Natural killer cell (primary cell): ENCODE data around the gene NPY5R. TPM values are rescaled to one million over a fixed set of nuclear protein-coding genes. Genes with fewer than 3 reads are reported as not detected.

ENCODE experiments used
- ATAC-seq, 3 donors: fragments of 150-1000 bp in 2 of 3; fragments of 200-7000 bp in 1 of 3; cut with Tn5 transposase; 1 replicate in 1 of 3; 2 replicates in 2 of 3; pipeline ENCODE4 v1.10.0; 2021; ENCODE audit warnings: mild to moderate bottlenecking in 2 of 3, moderate library complexity in 2 of 3
- DNase-seq, 2 donors: peaks; one replicate each; pipeline versions ENCODE4 v3.0.0 to v3.0.0-alpha.2; 2013 to 2021; ENCODE audit warnings: mixed read lengths in 1 of 2
- H3K27ac ChIP-seq: one replicate; pipeline ENCODE4 v1.5.1; 2013; ENCODE audit warnings: mild to moderate bottlenecking, low read length
- H3K27me3 ChIP-seq: one replicate; pipeline ENCODE4 v1.6.1; 2013; ENCODE audit warnings: low read length; ENCODE audit not compliant: control insufficient read depth, insufficient read depth
- H3K36me3 ChIP-seq: one replicate; pipeline ENCODE4 v1.6.1; 2013; ENCODE audit warnings: low read length; ENCODE audit not compliant: control insufficient read depth, insufficient read depth
- H3K4me1 ChIP-seq: one replicate; pipeline ENCODE4 v1.6.1; 2013; ENCODE audit warnings: low read length; ENCODE audit not compliant: control insufficient read depth, insufficient read depth
- H3K4me3 ChIP-seq: one replicate; pipeline ENCODE4 v1.5.1; 2013; ENCODE audit warnings: low read length
- H3K9me3 ChIP-seq: one replicate; pipeline ENCODE4 v1.6.1; 2013; ENCODE audit warnings: low read length; ENCODE audit not compliant: control insufficient read depth, insufficient read depth
- H3K27ac Mint-ChIP-seq, 2 donors: one replicate each; pipeline ENCODE4 v1.8.0; 2022; ENCODE audit warnings: mild to moderate bottlenecking in 2 of 2, mixed read lengths in 2 of 2, moderate library complexity in 1 of 2
- H3K27me3 Mint-ChIP-seq, 2 donors: one replicate each; pipeline ENCODE4 v1.8.0; 2022; ENCODE audit warnings: low read depth in 2 of 2, mixed read lengths in 2 of 2
- H3K36me3 Mint-ChIP-seq: one replicate; pipeline ENCODE4 v1.8.0; 2022; ENCODE audit warnings: mixed read lengths
- H3K4me1 Mint-ChIP-seq, 2 donors: one replicate each; pipeline ENCODE4 v1.8.0; 2022; ENCODE audit warnings: mixed read lengths in 2 of 2
- H3K4me3 Mint-ChIP-seq: one replicate; pipeline ENCODE4 v1.8.0; 2022; ENCODE audit warnings: mild to moderate bottlenecking, moderate library complexity, mixed read lengths
- H3K9me3 Mint-ChIP-seq, 2 donors: one replicate each; pipeline ENCODE4 v1.8.0; 2022; ENCODE audit warnings: mixed read lengths in 2 of 2
- WGBS: methylation state at CpG from one replicate; pipeline ENCODE4 v1.1.7; 2013; ENCODE audit warnings: missing lambda C conversion rate; ENCODE audit not compliant: insufficient coverage; 5-methylcytosine and 5-hydroxymethylcytosine counted together
- intact Hi-C: fragments of 100-400 bp; cut with micrococcal nuclease; formaldehyde crosslinking; loops from one replicate; pipeline ENCODE4 v1.14.2; 2022
- total RNA-seq, 4 donors: library from RNA; stranded (reverse); fragments of 120-200 nt in 1 of 4; gene quantifications; one replicate each; pipeline versions ENCODE4 v1.2.3 to v1.2.4, GENCODE V29; 2013 to 2022
- TF ChIP-seq, protein P1 (sequence below): fragments of 200-600 bp; IDR thresholded peaks from one replicate; pipeline ENCODE4 v1.8.0; 2022; ENCODE audit warnings: antibody characterized with exemption

NPY5R gene
- total RNA-seq, 3 donors from 2014 or later (not counting 1 experiment from before 2014, with no cell fraction given): not detected

DNA sequence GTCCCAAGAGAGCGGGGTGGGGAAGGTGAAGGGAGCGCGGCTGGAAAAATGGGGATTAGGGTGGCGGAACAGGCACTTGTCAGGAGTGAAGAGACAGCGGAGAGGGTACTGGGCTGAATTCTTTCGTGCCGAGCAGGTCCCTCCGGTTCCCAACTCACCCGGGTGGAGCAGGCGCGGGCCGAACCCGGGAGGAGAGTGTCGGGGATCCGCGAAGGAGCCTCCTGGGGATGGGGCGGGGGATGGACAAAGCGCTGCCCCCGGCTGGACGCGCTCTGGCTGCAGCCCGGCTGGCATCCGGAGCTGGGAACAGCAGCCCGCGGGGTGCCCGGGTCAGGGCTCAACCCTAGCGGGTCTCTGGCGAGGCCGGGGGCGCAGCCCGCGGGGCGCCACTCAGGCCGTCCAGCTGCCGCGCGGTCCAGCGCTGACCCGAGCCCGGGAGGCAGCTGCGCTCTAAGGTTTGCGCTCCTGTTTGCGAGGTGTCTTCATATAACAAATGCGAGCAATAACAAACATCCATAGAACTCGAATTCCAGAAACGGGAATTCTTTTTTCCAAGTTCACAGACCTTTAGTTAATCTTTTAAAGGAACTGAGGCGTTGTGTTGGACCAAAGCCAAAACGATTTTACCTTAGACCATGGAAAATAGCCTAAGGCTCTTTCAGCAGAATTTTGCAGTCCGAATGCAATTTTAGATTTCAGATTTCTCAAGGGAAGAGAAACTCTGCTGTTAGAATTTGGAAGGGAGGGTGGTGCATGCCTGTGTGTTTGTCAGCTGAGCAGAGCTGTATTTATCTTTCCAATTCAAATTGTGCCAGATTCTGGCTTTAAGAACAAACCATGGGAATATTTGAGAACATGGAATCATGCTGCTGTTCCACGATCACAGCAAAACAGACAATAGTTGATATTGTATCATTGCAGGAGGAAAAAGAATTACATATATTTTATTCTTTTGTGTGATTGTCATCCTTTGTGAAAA, 744 bp downstream of the NPY5R start:
- TF ChIP-seq, protein P1, sequence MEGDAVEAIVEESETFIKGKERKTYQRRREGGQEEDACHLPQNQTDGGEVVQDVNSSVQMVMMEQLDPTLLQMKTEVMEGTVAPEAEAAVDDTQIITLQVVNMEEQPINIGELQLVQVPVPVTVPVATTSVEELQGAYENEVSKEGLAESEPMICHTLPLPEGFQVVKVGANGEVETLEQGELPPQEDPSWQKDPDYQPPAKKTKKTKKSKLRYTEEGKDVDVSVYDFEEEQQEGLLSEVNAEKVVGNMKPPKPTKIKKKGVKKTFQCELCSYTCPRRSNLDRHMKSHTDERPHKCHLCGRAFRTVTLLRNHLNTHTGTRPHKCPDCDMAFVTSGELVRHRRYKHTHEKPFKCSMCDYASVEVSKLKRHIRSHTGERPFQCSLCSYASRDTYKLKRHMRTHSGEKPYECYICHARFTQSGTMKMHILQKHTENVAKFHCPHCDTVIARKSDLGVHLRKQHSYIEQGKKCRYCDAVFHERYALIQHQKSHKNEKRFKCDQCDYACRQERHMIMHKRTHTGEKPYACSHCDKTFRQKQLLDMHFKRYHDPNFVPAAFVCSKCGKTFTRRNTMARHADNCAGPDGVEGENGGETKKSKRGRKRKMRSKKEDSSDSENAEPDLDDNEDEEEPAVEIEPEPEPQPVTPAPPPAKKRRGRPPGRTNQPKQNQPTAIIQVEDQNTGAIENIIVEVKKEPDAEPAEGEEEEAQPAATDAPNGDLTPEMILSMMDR: no peak
- intact Hi-C loops: no loop called here
- no peak overlapping the region for H3K27ac ChIP-seq
- ATAC-seq (no peak), DNase-seq (no peak)
- Mint-ChIP-seq H3K4me1 (no peaks in the 10 kb centered on the region), H3K9me3 (no peaks in the 10 kb centered on the region), H3K4me3 (no peak overlapping the region), H3K27ac (no peak overlapping the region), H3K36me3 (no peaks in the 10 kb centered on the region), H3K27me3 (peaks cover 23 to 36% of the 10 kb centered on the region in 2 donors)
- H3K4me3 ChIP-seq: no peak overlapping the region
- whole genome bisulfite sequencing: 5% methylated on average over 50 of the region's 50 CpGs
- H3K27me3 ChIP-seq: peaks cover 11% of the 10 kb centered on the region
- no peaks in the 10 kb centered on the region for H3K4me1 ChIP-seq
- no peaks in the 10 kb centered on the region for H3K36me3 ChIP-seq
- no peaks in the 10 kb centered on the region for H3K9me3 ChIP-seq

DNA sequence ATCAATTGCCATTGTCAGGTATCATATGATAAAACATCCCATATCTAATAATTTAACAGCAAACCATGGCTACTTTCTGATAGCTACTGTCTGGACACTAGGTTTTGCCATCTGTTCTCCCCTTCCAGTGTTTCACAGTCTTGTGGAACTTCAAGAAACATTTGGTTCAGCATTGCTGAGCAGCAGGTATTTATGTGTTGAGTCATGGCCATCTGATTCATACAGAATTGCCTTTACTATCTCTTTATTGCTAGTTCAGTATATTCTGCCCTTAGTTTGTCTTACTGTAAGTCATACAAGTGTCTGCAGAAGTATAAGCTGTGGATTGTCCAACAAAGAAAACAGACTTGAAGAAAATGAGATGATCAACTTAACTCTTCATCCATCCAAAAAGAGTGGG, 7.0 kb downstream of the NPY5R start:
- H3K4me1 Mint-ChIP-seq: no peaks in the 10 kb centered on the region
- no peak overlapping the region for H3K27ac Mint-ChIP-seq
- Histone ChIP-seq H3K27me3 (peaks cover 3% of the 10 kb centered on the region), H3K4me3 (no peak overlapping the region), H3K4me1 (no peaks in the 10 kb centered on the region), H3K9me3 (no peaks in the 10 kb centered on the region), H3K27ac (no peak overlapping the region), H3K36me3 (no peaks in the 10 kb centered on the region)
- TF ChIP-seq, protein P1: no peak
- peaks cover 0 to 2% of the 10 kb centered on the region in 2 donors for H3K9me3 Mint-ChIP-seq
- H3K36me3 Mint-ChIP-seq: no peaks in the 10 kb centered on the region
- H3K4me3 Mint-ChIP-seq: no peak overlapping the region
- intact Hi-C loops: no loop called here
- no peak for ATAC-seq
- peaks cover 8 to 10% of the 10 kb centered on the region in 2 donors for H3K27me3 Mint-ChIP-seq
- no peak for DNase-seq

DNA sequence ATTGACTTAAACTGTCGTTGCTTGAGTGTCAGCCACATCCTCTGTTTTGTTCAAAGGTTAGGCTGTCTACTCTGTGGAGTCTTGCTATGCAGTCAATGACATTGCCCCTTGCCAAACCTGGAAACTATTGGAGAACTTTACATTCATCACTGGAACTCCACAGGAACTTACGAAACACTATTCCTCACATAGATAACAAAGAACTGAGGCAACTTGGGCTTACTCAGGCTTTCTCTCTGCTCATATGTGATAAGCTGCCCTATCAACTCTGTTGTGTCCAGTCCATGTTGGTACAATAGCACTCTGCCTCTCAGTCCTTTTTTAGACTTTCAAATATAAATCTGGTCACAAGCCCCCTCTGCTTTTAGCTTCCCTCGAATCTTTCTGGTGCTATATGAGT, 9.4 kb downstream of the NPY5R start:
- H3K9me3 Mint-ChIP-seq: peaks cover 0 to 2% of the 10 kb centered on the region in 2 donors
- no peaks in the 10 kb centered on the region for H3K36me3 Mint-ChIP-seq
- Histone ChIP-seq H3K4me1 (no peaks in the 10 kb centered on the region), H3K27ac (no peak overlapping the region), H3K36me3 (no peaks in the 10 kb centered on the region), H3K4me3 (no peak overlapping the region), H3K27me3 (no peaks in the 10 kb centered on the region), H3K9me3 (no peaks in the 10 kb centered on the region)
- 57% methylated on average over 2 of the region's 3 CpGs for WGBS
- H3K27ac Mint-ChIP-seq: no peak overlapping the region
- H3K4me3 Mint-ChIP-seq: no peak overlapping the region
- no peaks in the 10 kb centered on the region for H3K4me1 Mint-ChIP-seq
- intact Hi-C loops: no loop called here
- DNase-seq (no peak), ATAC-seq (no peak)
- no peaks in the 10 kb centered on the region for H3K27me3 Mint-ChIP-seq
- TF ChIP-seq, protein P1: no peak
